ENCODE measurements around the gene UCHL3.

Gene UCHL3

GRCh38 chr13:75550159-75550567 is 572 bp downstream of the UCHL3 start:
- peak; percentile 72 to 74 for DNase-seq

DNA sequence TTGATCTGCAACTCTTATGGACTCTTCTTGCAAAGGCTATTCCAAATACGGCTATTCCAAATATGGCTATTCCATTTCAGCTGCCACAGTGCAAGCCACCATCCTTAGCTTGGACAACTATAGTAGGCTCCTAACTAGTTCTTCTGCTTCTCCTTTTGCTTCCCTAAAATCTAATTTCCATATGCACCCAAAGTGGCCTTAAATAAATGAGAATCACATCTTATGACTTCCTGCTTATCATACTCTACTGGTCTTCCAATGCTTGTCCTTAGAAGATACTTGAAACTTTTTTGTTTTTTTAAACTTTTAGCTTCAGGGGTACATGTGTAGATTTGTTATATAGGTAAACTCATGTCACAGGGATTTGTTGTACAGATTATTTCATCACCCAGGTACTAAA is 4.9 kb downstream of the UCHL3 start:
- DNase-seq: peak; percentile 26 to 32

DNA sequence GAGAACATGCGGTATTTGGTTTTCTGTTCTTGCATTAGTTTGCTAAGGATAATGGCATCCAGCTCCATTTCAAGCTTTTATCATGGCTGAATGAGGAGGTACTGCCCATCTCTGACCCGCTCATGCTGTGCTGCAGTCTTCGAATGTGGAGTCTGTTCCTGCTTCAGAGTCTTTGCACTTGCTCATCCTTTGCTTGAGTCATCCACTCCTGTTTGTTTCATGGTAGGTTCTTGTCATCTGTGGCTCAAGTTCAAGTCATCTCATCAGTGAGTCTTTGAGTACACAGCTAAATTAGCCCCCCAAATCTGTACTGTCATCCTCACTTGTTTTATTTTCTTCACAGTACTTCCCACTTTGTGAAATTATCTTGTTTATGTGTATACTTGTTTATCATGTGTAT is 5.4 kb downstream of the UCHL3 start:
- DNase-seq: no peak

DNA sequence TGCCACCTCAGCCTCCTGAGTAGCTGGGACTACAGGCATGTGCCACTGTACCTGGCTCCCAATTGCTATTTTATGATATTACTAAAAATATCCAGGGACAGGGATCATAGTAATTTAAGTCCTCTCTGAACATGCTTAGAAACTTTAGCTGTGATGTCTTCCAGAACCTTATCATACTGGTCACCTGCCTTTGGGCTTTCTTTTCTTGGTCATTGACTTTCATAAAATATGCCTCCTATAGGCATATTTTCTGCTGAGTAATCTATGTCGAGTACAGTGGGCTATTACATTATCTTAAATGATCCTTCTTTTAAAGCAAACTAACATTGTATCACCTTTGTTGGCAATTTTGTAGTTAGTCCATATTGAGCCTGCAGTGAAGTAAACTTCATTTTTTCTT is 6.2 kb downstream of the UCHL3 start:
- DNase-seq: no peak

DNA sequence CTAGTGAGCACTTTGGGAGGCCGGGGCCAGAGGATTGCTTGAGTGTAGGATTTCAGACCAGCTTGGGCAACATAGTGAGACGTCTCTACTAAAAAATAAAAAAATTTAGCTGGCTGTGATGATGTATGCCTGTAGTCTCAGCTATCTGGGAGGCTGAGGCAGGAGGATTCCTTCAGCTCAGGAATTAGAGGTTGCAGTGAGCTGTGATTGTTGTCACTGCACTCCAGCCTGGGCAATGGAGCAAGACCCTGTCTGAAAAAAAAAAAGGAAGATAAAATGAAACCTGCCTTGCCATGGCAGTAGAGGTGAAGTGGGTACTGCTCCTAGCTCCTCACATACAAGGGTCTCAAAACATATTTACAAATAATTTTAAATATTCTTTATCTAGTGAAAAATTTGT is 7.4 kb downstream of the UCHL3 start:
- DNase-seq: no peak

GRCh38 chr13:75558145-75558840 is 8.7 kb downstream of the UCHL3 start:
- no peak for DNase-seq

GRCh38 chr13:75566658-75567057 is 17.1 kb downstream of the UCHL3 start:
- peak; percentile 13 to 20 for DNase-seq

DNA sequence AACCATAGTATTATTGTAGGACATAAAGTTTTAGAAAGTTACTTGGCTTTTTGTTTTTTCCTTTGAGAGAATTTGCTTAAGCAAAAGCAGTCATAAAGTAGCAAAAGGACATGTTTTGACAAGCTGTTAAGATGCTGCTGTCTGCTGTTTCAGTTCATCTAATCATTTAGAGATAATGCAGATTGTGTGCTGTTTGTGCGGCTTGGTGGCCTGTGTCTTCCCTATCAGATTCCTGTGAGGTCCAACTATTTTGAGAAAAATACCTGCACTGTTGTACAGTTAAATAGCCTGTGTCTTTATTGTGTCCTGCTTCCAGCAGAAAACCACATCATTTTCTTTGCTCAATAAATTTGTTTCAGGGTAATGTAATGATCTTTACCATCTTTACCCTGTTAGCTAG is 20.0 kb downstream of the UCHL3 start:
- no peak for DNase-seq

GRCh38 chr13:75579529-75579928 is 29.9 kb downstream of the UCHL3 start:
- no peak for DNase-seq

DNA sequence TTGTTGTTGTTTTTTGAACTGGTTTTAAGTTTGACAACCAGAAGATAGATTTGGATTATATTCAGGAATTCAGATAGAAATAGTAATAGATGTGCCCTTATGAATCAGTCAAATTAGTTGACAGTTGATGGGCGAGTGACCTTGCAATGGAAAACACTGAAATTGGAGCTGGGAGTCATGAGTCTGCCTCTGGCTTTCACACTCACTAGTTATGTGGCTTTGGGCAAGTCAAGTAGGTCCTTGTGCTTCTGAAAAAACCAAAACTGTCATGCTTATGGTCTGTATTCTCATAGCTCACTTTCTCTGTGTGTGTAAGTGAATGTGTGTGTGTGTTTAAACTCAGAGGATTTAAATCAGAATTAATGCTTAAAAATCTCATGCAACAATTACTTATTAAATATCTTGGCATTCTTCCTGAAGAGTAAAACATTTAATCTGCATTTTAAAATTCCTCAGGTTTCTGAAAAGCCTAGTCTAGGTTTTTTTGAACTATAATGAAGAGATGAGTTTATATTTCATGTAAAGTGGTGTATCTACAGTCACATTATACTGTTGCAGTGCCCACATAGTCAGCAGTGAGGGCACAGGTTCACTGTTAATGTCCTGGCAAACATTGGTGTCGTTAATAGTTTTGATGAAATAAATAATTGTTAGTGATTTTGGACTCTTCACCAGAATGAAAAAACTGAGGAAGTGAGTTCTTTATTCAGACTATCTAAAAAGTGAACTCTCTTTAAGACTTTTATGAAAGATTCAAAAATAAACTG is 32.5 kb downstream of the UCHL3 start:
- no peak for DNase-seq

DNA sequence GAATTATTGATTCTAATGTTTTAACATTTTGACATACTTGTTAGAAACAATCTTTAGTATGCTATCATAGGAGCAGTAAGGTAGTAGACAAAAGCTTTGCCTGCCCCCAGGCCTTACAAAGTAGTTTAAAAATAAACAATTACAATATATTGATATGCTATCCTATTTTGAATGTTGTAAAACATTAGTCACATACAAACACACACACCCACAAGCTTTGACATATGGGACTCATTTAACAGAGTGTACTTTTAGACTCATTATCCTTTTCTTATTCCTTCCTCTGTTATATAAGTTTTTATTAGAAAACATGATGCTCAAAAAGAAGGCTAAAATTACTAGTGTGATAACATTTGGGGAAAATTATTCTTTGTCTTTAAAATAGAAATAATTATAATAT is 33.5 kb downstream of the UCHL3 start:
- no peak for DNase-seq

DNA sequence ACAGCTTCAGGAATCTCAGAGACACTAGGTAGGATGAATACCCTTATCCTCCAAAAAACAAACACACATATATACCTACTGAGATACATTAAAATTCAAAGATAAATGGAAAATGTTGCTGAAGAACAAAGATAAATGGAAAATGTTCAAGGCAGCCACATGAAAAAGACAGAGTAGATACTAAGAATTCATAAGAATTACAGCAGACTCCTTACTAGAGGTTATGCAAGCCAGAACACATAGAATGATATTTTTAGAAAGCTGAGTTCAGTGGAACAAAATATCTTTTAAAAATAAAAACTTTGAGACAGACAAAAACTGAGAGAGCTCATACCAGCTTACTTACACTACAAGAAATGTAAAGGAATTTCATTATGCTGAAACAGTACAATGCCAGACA is 35.6 kb downstream of the UCHL3 start:
- no peak for DNase-seq

- peak; percentile 60 to 71 for DNase-seq
Measured at GRCh38 chr13:75587679-75588078, 38.1 kb downstream of the UCHL3 start.

GRCh38 chr13:75596657-75597182 is 47.1 kb downstream of the UCHL3 start:
- no peak for DNase-seq

GRCh38 chr13:75600371-75600770 is 50.8 kb downstream of the UCHL3 start:
- DNase-seq: no peak

DNA sequence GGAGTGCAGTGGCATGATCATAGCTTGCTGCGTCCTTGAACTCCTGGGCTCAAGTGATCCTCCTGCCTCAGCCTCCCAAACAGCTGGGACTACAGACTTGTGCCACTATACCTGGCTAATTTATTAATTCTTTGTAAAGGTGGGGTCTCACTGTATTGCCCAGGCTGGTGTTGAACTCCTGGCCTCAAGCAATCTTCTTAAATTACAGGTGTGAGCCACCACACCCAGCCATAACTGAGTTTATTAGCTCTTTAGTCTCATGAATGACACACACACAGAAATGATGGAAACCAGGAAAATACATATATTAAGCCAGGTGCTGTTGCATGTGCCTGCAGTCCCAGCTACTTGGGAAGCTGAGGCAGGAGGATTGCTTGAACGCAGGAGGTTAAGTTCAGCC is 53.4 kb downstream of the UCHL3 start:
- no peak for DNase-seq

- DNase-seq: no peak
Measured at GRCh38 chr13:75607447-75607846, 57.9 kb downstream of the UCHL3 start.

DNA sequence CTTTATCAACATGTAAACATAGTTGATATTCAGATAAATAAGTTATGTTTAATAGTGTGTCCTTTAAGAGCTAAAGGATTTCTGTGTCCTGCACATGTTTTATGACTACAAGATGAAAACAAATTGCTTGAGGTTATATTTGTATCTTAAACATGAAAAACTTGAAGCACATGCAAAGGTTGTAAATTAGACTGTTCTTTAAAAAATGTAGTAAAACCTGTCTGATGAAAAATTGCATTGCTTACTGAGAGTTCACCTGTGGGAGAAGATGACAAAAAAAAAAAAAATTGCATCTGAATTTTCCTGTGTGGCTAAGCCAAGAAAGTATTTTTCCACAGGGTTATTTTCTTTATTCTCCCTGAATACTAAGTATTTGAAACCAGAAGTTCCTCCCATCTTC is 60.9 kb downstream of the UCHL3 start:
- DNase-seq: no peak

DNA sequence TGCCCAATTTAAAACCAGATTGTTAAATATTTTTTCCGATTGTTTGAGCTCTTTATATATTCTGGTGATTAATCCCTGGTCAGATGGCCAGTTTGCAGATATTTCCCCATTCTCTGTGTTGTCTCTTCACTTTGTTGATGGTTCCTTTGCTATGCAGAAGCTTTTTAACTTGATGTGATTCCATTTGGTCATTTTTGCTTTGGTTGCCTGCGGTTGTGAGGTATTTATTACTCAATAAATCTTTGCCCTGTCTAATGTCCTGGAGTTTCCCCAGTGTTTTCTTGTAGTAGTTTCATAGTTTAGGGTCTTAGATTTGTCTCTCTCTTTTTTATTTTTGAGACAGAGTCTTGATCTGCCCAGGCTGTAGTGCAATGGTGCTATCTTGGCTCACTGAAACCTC is 62.8 kb downstream of the UCHL3 start:
- no peak for DNase-seq

- no peak for DNase-seq
Measured at GRCh38 chr13:75617230-75617629, 67.6 kb downstream of the UCHL3 start.

DNA sequence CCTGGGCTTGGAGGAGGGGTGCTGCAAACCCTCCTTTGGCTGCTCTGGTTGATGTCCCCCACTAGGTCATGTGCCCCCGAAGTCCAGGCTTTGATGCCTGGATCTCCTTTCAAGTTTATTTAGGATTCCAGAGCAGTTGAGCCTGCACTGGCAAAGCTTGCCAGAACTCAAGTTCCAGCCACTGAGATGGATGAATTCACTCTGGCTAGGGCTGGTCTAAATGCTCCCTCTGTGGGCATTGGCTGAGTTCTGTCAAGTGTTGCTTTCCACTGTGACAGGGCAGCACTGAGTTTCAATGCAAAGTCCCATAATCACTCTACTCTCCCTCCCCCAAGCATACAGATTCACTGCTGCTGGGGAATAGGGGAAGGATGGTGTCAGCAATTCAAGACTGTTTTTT is 68.7 kb downstream of the UCHL3 start:
- no peak for DNase-seq

DNA sequence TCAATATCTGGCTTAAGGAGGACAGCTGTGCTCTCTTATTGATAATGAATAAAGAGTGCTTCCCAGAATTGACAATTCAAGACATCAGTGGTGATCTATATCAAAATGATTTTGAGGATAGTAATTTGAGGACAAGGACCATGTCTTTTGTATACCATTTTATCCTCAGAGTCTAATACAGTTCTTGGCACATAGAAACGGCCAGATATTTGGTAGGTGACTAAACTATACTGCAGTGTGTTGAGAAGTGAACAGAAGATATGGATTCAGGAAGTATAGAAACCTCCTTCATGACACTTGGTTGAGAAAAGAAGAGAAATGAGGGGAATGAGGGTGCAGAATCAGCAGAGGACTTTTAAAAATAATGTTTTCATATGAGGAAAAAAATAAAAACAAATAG is 70.4 kb downstream of the UCHL3 start:
- no peak for DNase-seq

- DNase-seq: no peak
Measured at GRCh38 chr13:75621147-75621546, 71.6 kb downstream of the UCHL3 start.

DNA sequence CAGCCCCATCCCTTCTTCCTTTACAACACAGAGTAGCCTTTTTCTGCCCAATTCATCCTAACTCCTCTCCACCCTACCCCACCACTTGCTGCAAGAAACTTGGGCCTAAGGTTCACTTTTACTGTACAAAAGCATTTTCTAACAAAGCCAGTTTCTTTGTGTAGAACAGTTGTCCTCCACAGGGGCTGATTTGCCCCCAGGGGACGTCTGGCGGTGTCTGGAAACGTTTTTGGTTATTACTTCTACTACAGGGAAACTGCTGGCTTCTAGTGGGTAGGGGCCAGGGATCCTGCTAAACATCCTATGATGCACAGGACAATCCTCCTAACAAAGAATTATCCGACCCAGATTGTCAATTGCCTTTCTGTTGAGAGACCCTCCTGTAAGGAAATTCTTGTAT is 79.2 kb downstream of the UCHL3 start:
- DNase-seq: no peak

GRCh38 chr13:75633285-75633684 is 83.7 kb downstream of the UCHL3 start:
- DNase-seq: no peak

All from inflammatory macrophage treated with lipopolysaccharide for 1 hour (primary cell).